H1 (cell line): ENCODE measurements around the gene SLAMF6. TPM values are rescaled to one million over a fixed set of nuclear protein-coding genes. Genes with fewer than 3 reads are reported as not detected.

Source experiments
- GABPA ChIP-seq: IDR thresholded peaks from 2 replicates; pipeline ENCODE4 v1.6.1; 2011; ENCODE audit warnings: mild to moderate bottlenecking, low read length, moderate library complexity, borderline replicate concordance; ENCODE audit not compliant: insufficient read depth
- RAD21 ChIP-seq, 2 experiments: IDR thresholded peaks in 1 of 2; conservative IDR thresholded peaks in 1 of 2; 2 replicates each; pipeline ENCODE4 v1.6.1; 2011; ENCODE audit warnings: low read depth in 2 of 2, low read length in 2 of 2, improper control_type of control experiment in 1 of 2, inconsistent platforms in 1 of 2, mild to moderate bottlenecking in 1 of 2, moderate library complexity in 1 of 2
- SIX5 ChIP-seq: IDR thresholded peaks from 2 replicates; pipeline ENCODE4 v1.6.1; 2011; ENCODE audit warnings: mild to moderate bottlenecking, low read depth, low read length
- polyA plus RNA-seq, 7 experiments: library from polyadenylated mRNA; depleted of rRNA in 3 of 7; stranded (reverse) in 5 of 7; unstranded in 2 of 7; fragments of >200 nt in 5 of 7; fragments of 200-250 nt in 2 of 7; gene quantifications; 1 replicate in 5 of 7; 2 replicates in 1 of 7; 4 replicates in 1 of 7; pipeline versions ENCODE4 v1.2.1 to v1.2.3, GENCODE V29; 2011 to 2013; ENCODE audit warnings: missing spikeins in 2 of 7, mixed read lengths in 2 of 7
- total RNA-seq: library from RNA; stranded (reverse); fragmentation: NEBNext Ultra II Directional; extraction: Animal tissue kit (Norgen Biotek cat#: 25700); gene quantifications from 2 replicates; pipeline ENCODE4 v1.2.1, GENCODE V29; 2021
- TF ChIP-seq, protein P1 (sequence below): IDR thresholded peaks from 2 replicates; pipeline ENCODE4 v1.6.1; 2011; ENCODE audit warnings: low read length, improper control_type of control experiment

Gene SLAMF6
- total and polyA plus RNA-seq, 2 of the 8 experiments (the other 6 are each of a cell fraction or from before 2014, with no cell fraction given) = not detected

DNA sequence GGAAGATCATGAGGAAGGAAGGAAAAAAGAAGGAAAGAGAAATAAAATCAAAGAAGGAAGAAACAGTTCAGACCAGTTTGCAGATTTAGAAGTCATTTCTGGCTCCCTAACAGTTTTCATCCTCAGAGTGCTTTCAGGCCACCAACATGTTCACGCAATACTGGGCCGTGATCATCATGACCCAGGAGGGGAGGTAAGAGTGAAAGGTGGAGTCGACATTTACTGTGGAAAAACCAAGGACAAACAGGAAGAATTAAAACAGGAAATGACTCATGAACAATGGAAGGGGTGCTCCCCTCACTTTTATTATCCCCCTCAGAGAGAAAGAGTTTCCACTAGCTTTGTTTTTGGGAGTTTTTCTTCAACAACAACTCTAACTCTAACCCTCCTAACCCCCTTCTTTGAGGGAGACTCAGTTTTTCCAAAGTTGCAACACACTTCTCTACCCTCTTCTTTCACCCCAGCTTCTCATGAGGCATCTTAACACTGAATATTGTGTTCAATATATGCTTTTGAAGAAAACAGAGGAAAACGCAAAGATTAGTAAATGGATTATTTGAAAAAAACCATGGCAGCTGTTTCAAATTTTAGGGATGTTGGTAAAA, 62.3 kb downstream of the SLAMF6 start (continued):
- TF ChIP-seq RAD21 (IDR thresholded peaks at IDR 0.05 in 1 of 2, conservative IDR thresholded peaks at IDR 0.05 in 1 of 2; ENCODE audit: low read depth in 2 of 2, low read length in 2 of 2) = no peak
- TF ChIP-seq SIX5 = no peak
- TF ChIP-seq GABPA = no peak
- TF ChIP-seq, protein P1, sequence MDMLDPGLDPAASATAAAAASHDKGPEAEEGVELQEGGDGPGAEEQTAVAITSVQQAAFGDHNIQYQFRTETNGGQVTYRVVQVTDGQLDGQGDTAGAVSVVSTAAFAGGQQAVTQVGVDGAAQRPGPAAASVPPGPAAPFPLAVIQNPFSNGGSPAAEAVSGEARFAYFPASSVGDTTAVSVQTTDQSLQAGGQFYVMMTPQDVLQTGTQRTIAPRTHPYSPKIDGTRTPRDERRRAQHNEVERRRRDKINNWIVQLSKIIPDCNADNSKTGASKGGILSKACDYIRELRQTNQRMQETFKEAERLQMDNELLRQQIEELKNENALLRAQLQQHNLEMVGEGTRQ = no peak
